ENCODE results near the gene CTCFL.

CTCFL gene

DNA sequence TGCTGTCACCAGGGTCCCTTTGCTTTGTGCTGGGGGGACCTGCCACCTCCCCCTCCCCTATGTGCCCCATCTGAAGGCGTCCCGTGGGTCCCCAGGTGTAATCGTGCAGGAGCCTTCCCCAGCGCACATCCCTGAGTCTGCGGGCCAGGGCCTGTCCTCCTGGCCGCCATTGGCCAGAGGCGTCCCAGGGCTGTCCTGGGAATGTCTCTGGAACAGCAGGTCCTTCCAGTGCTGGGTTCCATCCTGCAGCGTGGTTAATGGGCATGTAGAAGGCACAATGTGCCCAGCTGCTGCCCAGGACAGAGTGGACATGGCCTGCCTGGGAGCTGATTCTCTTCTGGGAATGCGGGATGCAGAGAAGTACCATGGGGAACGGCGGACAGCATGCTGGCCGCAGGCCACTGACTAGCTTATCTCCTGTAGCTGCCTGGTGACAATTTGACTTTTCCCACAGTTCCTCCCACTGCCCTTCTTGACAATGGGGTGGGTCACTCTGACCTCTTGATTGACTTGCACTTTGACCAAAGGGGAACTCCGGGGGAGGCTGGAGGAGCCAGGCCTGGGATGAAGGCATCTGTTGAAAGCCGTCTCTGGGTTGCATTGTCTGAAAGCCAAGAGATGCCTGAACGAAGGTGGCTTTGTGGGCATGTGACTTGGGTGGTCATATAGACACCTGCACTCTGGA is 64.0 kb downstream of the CTCFL start:
- no peak for DNase-seq

DNA sequence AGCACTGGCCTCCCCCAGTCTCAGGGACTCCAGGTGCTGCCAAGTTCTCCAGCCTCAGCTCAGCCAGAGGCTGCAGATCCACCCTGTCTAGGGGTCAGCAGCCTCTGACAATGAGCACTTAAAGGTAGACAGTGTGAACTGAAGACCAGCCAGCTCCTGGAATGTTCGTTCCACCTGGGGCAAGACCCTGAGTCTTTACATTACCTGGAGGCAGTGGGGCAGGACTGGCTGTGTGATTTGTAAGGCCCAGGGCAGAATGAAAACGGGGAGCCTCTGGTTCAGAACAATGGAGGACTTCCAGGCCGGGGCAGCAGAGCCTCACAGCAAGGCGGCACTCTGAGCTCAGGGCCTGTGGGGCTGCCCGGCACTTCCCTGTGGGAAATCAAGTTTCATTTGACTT is 65.0 kb downstream of the CTCFL start:
- DNase-seq: no peak

- DNase-seq: no peak
Measured at GRCh38 chr20:57459278-57459677, 65.7 kb downstream of the CTCFL start.

DNA sequence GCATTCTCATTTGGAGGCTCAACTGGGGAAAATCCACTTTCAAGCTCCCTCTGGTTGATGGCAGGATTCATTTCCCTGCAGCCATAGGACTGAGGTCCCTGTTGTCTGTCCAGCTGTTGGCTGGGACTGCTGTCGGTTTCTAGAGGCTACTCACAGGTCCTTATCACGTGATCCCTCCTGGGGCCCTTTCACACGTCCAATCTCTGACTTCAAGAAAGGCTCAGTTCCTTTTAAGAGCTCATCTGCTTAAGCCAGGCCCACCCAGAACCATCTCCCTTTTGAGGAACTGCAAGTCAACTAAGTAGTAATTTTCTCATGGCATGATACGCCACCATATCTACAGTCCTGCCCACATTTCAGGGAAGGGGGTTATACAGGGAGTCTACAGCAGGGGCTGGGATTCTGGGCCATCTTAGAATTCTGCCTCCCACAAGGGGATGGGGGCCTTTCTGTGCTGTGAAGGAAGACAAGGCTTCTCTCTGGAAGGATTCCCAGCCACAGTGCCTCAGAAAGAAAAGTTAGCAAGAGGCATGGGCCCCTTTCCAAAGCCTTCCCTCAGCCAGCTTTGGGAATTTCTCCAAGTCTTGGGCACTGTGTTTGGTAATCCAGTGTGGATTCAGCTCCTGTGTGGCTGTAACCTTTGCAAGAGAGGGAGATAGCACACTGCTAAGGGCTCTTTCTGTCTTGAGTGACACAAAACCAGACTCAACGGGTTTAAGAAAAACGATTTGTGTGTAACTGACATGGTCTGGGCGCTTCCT is 66.4 kb downstream of the CTCFL start:
- DNase-seq: no peak

DNA sequence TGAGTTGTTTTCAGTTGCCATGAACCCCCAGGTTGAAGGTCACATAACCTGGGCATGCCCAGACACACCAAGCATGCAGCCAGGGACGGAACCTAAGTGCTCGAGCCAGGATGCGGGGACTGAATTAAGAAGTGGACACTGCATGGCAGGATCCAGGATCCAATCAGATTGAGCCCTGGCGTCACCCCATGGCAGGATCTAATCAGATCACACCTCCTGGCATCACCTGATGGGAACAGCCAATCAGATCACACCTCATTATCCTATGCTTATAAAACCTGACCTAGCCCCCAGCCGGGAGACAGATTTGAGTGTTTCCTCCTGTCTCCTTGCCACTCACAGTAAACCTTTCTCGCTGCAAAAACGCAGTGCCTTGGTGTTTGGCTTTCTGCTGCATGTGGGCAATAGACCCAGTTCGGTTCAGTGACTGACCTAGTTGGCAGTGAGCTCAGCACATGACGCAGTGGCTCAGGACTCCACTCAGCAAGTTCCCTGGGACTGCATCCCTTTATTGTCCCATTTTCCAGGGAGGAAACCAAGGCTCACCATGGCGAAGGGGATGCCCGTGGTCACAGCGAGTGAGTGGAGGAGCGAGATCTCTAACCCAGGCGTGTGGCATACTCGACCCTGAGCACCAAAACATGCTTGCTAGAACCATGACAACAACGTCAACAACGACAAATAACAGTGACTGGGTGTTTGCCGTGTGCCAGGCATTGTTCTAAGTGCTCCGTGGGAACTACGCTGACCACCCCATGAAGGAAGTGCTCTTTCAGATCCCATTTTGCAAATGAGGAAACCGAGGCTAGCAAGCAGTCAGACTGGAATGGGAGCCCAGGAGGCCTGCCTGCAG is 67.5 kb downstream of the CTCFL start:
- no peak for DNase-seq

GRCh38 chr20:57456116-57456515 is 68.8 kb downstream of the CTCFL start:
- no peak for DNase-seq

GRCh38 chr20:57455386-57455785 is 69.6 kb downstream of the CTCFL start:
- no peak for DNase-seq

DNA sequence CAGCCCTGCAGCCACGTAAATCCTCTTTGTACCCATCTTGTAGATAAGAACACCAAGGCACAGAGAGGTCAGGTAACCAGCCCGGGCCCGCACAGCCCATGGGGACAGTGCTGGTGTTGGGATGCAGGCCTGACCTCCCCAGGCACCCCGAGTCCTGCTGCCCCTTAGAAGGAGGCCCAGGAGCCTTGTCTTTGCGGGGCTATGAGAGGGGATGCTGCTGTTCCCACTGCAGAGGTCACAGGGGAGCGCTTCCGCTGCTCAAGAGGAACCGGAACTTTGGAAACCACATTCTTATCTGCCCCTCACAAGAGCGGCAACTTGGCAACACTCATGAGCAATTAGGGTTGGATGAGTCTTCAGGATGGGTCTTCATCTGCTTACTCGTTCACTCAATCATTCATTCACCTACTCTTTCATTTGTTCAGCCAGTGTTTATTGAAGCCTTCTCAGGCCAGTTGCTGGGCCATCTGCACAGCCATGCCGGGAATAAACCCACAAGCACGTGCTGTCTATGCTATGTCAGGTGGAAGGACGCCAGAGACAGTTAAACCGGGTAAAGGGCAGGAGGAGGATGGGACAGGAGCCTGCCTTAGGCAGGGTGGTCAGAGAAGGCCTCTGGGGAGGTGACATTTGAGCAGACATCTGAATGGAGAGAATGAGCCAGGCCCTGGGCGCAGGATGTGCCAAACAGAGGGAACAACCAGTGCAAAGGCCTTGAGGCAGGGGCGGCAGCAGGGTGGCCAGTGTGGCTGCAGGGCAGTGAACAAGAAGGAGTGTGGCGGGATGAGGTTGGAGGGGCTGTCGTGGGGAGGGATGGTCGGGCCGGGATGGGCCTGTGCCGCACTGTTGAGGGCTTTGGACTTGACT is 72.9 kb downstream of the CTCFL start:
- no peak for DNase-seq

- DNase-seq: no peak
Measured at GRCh38 chr20:57451431-57451794, 73.5 kb downstream of the CTCFL start.

GRCh38 chr20:57450931-57451330 is 74.0 kb downstream of the CTCFL start:
- DNase-seq: no peak

- DNase-seq: no peak
Measured at GRCh38 chr20:57450419-57450818, 74.5 kb downstream of the CTCFL start.

DNA sequence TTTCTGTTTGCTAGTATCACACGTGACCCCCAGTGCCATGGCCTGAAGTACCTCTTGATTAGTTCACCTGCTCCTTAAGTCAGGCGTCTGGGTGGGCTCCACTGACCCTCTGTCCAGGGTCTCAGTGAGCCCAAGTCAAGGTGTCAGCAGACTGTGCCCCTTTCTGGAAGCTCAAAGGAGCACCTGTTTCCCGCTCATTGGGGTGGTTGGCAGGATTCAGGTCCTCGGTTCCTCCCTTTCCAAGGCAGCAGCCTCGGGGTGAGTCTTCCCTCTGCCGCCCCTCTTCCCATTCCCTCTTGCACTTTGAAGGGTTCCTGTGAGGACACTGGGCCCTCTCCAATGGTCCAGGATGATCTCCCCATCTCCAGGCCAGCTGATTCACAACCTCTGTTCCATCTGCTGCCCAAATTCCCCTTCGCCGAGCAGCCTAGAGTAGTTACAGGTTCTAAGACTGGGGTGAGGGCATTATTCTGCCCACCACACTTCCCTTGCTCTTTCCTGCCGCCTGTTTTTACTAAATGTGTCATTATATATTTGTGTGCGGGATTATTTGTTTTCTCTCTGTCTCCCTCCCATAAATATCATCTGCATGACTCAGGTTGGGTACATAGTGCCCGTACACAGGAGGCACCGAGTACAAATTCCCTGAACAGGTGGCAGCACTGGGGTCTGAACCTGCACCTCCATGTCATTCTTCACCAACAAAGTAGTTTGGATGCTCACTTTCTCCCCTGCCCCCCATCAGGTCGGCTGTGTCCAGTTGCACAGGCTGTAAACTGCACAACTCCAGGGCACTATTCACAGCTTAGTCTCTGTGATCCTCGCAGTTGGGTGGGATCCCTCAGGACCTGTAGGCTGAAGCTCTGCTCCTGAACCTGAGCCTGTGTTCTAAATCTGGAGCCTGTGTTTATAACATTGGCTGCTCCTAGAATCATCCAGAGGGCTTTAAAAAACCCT is 75.3 kb downstream of the CTCFL start:
- no peak for DNase-seq

GRCh38 chr20:57448764-57449354 is 76.1 kb downstream of the CTCFL start:
- DNase-seq: no peak
